ENCODE measurements around the gene LGI1.
"Not testable (repeated sequence)": the region's sequence is repeated elsewhere in the genome, so short reads cannot be mapped to it uniquely, and the experiment has no call there.

Gene LGI1

DNA sequence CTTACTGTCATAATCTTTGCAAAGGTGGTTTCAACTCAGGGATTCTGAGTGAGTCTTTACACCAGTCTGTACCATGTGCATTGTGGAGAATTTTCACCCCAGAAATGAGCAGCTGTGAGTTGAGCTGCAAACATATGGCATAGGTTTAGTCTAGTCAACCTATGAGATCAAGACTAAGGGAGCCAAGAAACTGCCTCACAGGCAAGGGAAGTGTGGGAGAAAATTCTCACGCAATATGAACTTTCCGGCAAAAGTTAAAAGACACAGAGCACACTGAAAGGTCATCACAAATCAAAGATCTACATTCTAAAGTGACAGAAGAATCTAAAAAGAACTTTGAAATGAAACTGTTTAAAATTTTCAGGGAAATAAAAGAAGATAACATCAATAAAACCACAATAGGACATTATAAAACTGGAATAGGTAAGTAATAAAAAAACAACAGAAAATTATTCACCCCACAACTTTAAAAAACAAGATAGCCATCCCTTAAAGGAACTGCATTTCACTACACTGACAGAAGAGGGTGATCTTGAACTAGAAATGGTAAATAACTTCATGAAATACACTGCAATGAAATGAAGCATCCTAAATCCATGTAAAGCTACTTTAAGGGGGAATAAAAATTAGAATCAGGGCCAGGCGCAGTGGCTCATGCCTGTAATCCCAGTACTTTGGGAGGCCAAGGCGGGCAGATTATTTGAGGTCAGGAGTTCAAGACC is 63.5 kb downstream of the LGI1 start:
- no peaks in the 10 kb centered on the region for H3K79me2 ChIP-seq (ENCODE audit: control insufficient read depth, insufficient read depth, low read length, poor library complexity)
- peak overlapping the region; percentile 9 for H3K9ac ChIP-seq (ENCODE audit: low read length)
- no peak overlapping the region for H3K4ac ChIP-seq (ENCODE audit: low read depth, low read length)
- no peak overlapping the region for H3K23ac ChIP-seq (ENCODE audit: low read length)
- no peak overlapping the region for H3K4me2 ChIP-seq (ENCODE audit: low read length)
- no peak overlapping the region for H2BK5ac ChIP-seq (ENCODE audit: low read depth, low read length, poor library complexity)
- no peaks in the 10 kb centered on the region for H3K27me3 ChIP-seq (ENCODE audit: insufficient read depth, low read length)
- H2AFZ ChIP-seq (ENCODE audit: insufficient read depth, low read length, poor library complexity) = no peak overlapping the region
- no peaks in the 10 kb centered on the region for H3K36me3 ChIP-seq (ENCODE audit: control insufficient read depth in 1 of 2, insufficient read depth in 2 of 2, low read length in 2 of 2)
- H2AK5ac ChIP-seq (ENCODE audit: low read length) = no peak overlapping the region
- H4K91ac ChIP-seq (ENCODE audit: low read depth, low read length) = no peak overlapping the region
- no peak overlapping the region for H4K8ac ChIP-seq (ENCODE audit: low read depth, low read length)
- H3K79me1 ChIP-seq (ENCODE audit: low read length) = no peaks in the 10 kb centered on the region
- no peak overlapping the region for H2BK120ac ChIP-seq (ENCODE audit: insufficient read depth, low read length, poor library complexity)
- no peaks in the 10 kb centered on the region for H3K4me1 ChIP-seq (ENCODE audit: control insufficient read depth in 1 of 2, insufficient read depth in 2 of 2, low read length in 2 of 2)
- H3K9me3 ChIP-seq (ENCODE audit: insufficient read depth, low read depth, low read length) = peaks cover 2% of the 10 kb centered on the region
- H3K18ac ChIP-seq (ENCODE audit: low read length) = no peak overlapping the region
- no peak overlapping the region for H3K4me3 ChIP-seq (ENCODE audit: low read depth, low read length)
- WGBS (ENCODE audit: extremely low coverage, insufficient coverage, insufficient read length) = no CpG with 5 or more reads among the region's 4 CpGs
- no peak overlapping the region for H4K12ac ChIP-seq (ENCODE audit: low read depth, low read length)
- DNase-seq = peak in 1 of 2 donors; percentile 65
- no peak overlapping the region for H2BK12ac ChIP-seq (ENCODE audit: low read length)
- H3K14ac ChIP-seq (ENCODE audit: low read length) = no peak overlapping the region
- H3K27ac ChIP-seq (ENCODE audit: low read depth, low read length) = no peak overlapping the region

DNA sequence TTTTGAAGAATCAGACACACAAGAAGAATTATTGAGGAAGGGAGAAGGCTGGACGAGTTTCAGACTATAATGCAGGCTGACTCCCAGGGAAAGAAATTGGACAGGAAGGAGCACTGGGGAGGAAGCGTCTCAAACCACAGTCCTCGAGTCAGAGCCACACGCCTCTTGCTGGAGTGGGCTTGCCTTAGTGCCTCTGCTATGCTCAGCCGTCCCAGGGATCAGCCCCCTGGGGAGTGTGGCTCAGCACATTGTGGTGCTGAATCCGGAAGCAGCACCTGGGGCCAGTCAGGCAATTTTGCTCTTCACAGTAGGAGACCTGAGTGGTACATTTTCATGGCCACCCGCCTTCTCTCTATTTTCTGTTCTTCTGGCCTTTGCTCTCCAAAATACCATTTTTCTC is 68.6 kb downstream of the LGI1 start:
- Histone ChIP-seq H3K79me2 (ENCODE audit: control insufficient read depth, insufficient read depth, low read length, poor library complexity) (no peaks in the 10 kb centered on the region), H4K12ac (ENCODE audit: low read depth, low read length) (no peak overlapping the region), H3K18ac (ENCODE audit: low read length) (no peak overlapping the region), H4K91ac (ENCODE audit: low read depth, low read length) (no peak overlapping the region), H3K4me2 (ENCODE audit: low read length) (no peak overlapping the region), H3K9me3 (ENCODE audit: insufficient read depth, low read depth, low read length) (no peaks in the 10 kb centered on the region), H2AK5ac (ENCODE audit: low read length) (no peak overlapping the region), H3K9ac (ENCODE audit: low read length) (no peak overlapping the region), H3K36me3 (ENCODE audit: control insufficient read depth in 1 of 2, insufficient read depth in 2 of 2, low read length in 2 of 2) (no peaks in the 10 kb centered on the region), H3K14ac (ENCODE audit: low read length) (no peak overlapping the region), H3K79me1 (ENCODE audit: low read length) (no peaks in the 10 kb centered on the region), H3K4me3 (ENCODE audit: low read depth, low read length) (no peak overlapping the region), H2BK5ac (ENCODE audit: low read depth, low read length, poor library complexity) (no peak overlapping the region), H2AFZ (ENCODE audit: insufficient read depth, low read length, poor library complexity) (no peak overlapping the region), H2BK120ac (ENCODE audit: insufficient read depth, low read length, poor library complexity) (no peak overlapping the region), H3K4me1 (ENCODE audit: control insufficient read depth in 1 of 2, insufficient read depth in 2 of 2, low read length in 2 of 2) (no peaks in the 10 kb centered on the region), H3K4ac (ENCODE audit: low read depth, low read length) (no peak overlapping the region), H3K27ac (ENCODE audit: low read depth, low read length) (no peak overlapping the region), H4K8ac (ENCODE audit: low read depth, low read length) (no peak overlapping the region), H3K23ac (ENCODE audit: low read length) (no peak overlapping the region), H2BK12ac (ENCODE audit: low read length) (no peak overlapping the region), H3K27me3 (ENCODE audit: insufficient read depth, low read length) (no peaks in the 10 kb centered on the region)
- WGBS (ENCODE audit: extremely low coverage, insufficient coverage, insufficient read length) = no CpG with 5 or more reads among the region's 7 CpGs
- DNase-seq = no peak

DNA sequence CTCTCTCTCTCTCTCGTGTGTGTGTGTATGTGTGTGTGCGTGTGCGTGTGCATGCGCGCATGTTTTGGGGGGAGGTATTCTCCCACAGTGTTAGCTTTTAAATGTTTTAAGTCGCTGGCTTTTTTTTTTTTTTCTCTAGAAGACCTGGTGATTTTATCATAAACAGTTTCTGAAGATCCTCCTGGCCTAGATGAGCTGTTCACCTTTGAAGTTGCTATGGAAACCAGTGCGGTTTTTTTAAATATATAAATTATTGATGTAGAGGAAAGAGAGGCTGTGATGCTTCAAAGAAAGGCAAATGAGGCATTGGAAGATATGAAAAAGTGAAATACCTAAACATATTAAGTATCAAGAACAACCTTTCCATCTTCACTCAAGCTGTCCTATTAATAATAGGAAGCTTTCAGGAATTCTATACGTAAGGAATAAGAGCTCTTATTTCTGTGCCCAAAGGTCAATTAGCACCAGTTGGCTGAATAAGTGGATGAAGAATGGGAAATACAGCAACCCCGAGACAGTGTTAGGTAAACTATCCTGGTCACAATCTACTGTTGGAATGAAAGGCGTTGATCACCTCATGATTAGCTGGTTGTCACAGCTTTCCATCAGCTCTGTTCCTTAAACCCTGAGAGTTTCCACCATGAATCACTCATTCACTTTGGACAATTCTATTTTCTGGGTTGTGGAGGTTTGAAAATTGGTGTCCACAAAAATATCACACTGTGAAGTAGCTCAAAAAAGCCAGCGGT is 69.5 kb downstream of the LGI1 start:
- no CpG with 5 or more reads among the region's 11 CpGs for WGBS (ENCODE audit: extremely low coverage, insufficient coverage, insufficient read length)

DNA sequence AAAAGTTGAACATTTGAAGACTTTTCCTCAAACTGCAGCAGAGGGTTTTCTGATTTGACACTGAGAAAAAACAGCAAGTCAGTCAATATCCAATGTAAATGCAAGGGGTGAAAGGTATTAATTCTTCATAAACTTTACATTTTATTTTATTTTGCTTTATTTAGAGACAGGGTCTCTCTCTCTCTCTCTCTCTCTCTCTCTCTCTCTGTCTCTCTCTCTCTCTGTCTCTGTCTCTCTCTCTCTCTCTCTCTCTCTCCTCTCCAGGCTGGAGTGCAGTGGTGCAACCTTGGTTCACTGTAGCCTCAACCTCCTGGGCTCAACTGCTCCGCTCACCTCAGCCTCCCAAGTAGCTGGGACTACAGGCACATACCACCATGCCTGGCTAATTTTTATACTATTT is 73.3 kb downstream of the LGI1 start:
- not testable (repeated sequence) for H2BK120ac ChIP-seq (ENCODE audit: insufficient read depth, low read length, poor library complexity); H3K27ac ChIP-seq (ENCODE audit: low read depth, low read length); H3K23ac ChIP-seq (ENCODE audit: low read length); H3K4me1 ChIP-seq (ENCODE audit: control insufficient read depth in 1 of 2, insufficient read depth in 2 of 2, low read length in 2 of 2); H3K4me3 ChIP-seq (ENCODE audit: low read depth, low read length); DNase-seq; H3K79me2 ChIP-seq (ENCODE audit: control insufficient read depth, insufficient read depth, low read length, poor library complexity); H4K12ac ChIP-seq (ENCODE audit: low read depth, low read length); H3K18ac ChIP-seq (ENCODE audit: low read length); H2BK12ac ChIP-seq (ENCODE audit: low read length); H4K91ac ChIP-seq (ENCODE audit: low read depth, low read length); H3K4me2 ChIP-seq (ENCODE audit: low read length); H3K9me3 ChIP-seq (ENCODE audit: insufficient read depth, low read depth, low read length); H2BK5ac ChIP-seq (ENCODE audit: low read depth, low read length, poor library complexity); H3K36me3 ChIP-seq (ENCODE audit: control insufficient read depth in 1 of 2, insufficient read depth in 2 of 2, low read length in 2 of 2); H3K79me1 ChIP-seq (ENCODE audit: low read length); H4K8ac ChIP-seq (ENCODE audit: low read depth, low read length); H3K14ac ChIP-seq (ENCODE audit: low read length); H2AK5ac ChIP-seq (ENCODE audit: low read length); H3K4ac ChIP-seq (ENCODE audit: low read depth, low read length); H2AFZ ChIP-seq (ENCODE audit: insufficient read depth, low read length, poor library complexity); H3K27me3 ChIP-seq (ENCODE audit: insufficient read depth, low read length); H3K9ac ChIP-seq (ENCODE audit: low read length)
- WGBS (ENCODE audit: extremely low coverage, insufficient coverage, insufficient read length) = no CpG with 5 or more reads among the region's 1 CpG

More for the DNA sequence above, 69.5 kb downstream of the LGI1 start:
- Histone ChIP-seq H4K12ac (ENCODE audit: low read depth, low read length) (no peak overlapping the region), H3K9me3 (ENCODE audit: insufficient read depth, low read depth, low read length) (no peaks in the 10 kb centered on the region), H3K79me1 (ENCODE audit: low read length) (no peaks in the 10 kb centered on the region), H2AFZ (ENCODE audit: insufficient read depth, low read length, poor library complexity) (no peak overlapping the region), H3K14ac (ENCODE audit: low read length) (no peak overlapping the region), H3K23ac (ENCODE audit: low read length) (peak overlapping the region; percentile 69), H3K18ac (ENCODE audit: low read length) (no peak overlapping the region), H2AK5ac (ENCODE audit: low read length) (no peak overlapping the region), H3K4me1 (ENCODE audit: control insufficient read depth in 1 of 2, insufficient read depth in 2 of 2, low read length in 2 of 2) (no peaks in the 10 kb centered on the region), H3K27me3 (ENCODE audit: insufficient read depth, low read length) (no peaks in the 10 kb centered on the region), H2BK5ac (ENCODE audit: low read depth, low read length, poor library complexity) (no peak overlapping the region), H3K4me2 (ENCODE audit: low read length) (no peak overlapping the region), H4K91ac (ENCODE audit: low read depth, low read length) (no peak overlapping the region), H4K8ac (ENCODE audit: low read depth, low read length) (no peak overlapping the region), H3K9ac (ENCODE audit: low read length) (no peak overlapping the region), H3K27ac (ENCODE audit: low read depth, low read length) (no peak overlapping the region), H3K36me3 (ENCODE audit: control insufficient read depth in 1 of 2, insufficient read depth in 2 of 2, low read length in 2 of 2) (no peaks in the 10 kb centered on the region), H3K4ac (ENCODE audit: low read depth, low read length) (no peak overlapping the region), H2BK120ac (ENCODE audit: insufficient read depth, low read length, poor library complexity) (no peak overlapping the region), H3K79me2 (ENCODE audit: control insufficient read depth, insufficient read depth, low read length, poor library complexity) (no peaks in the 10 kb centered on the region), H2BK12ac (ENCODE audit: low read length) (no peak overlapping the region), H3K4me3 (ENCODE audit: low read depth, low read length) (no peak overlapping the region)
- peak; percentile 19 to 55 for DNase-seq

Measured in trophoblast cell (in vitro differentiated cells and primary cell).